Endothelial cell of umbilical vein (primary cell): Measurements from ENCODE around the gene SERPINA7. TPM values are rescaled to one million over a fixed set of nuclear protein-coding genes. Genes with fewer than 3 reads are reported as not detected.

Source experiments
- BruUV-seq: library from RNA; stranded (reverse); fragments of 400-500 nt; replicated peaks from 2 replicates; lab custom pipeline; 2021; lab: Mats Ljungman, UMichigan
- CTCF ChIA-PET: fragments of 300-600, 350-600 bp; sonication (Branson Sonifier 250); formaldehyde crosslinking; loops from one replicate; lab custom pipeline; 2021; ENCODE audit warnings: antibody characterized with exemption, inconsistent platforms; lab: Charles Lee
- POLR2A ChIA-PET: fragments of 300-600, 350-600 bp; sonication (Branson Sonifier 250); formaldehyde crosslinking; loops from one replicate; lab custom pipeline; 2021; ENCODE audit warnings: antibody characterized with exemption, inconsistent platforms; lab: Charles Lee
- DNase-seq: peaks from one replicate; pipeline ENCODE4 v3.0.0-alpha.2; 2011; ENCODE audit warnings: low read depth, low spot score
- FAIRE-seq: peaks from 2 replicates; lab custom pipeline; 2011; peaks lifted over from hg19 to GRCh38; lab: Jason Lieb, UNC
- H2AFZ ChIP-seq: 2 replicates; pipeline ENCODE4 v1.6.0; 2012; ENCODE audit warnings: low read depth, low read length, control low read depth, inconsistent platforms
- H3K27ac ChIP-seq: 2 replicates; pipeline ENCODE4 v1.5.1; 2011; ENCODE audit warnings: low read depth, mild to moderate bottlenecking, control low read depth, low read length, moderate library complexity; ENCODE audit not compliant: insufficient read depth
- H3K27me3 ChIP-seq, 2 experiments: 2 replicates each; pipeline versions ENCODE4 v1.6.0 to v1.6.1; 2011; ENCODE audit warnings: low read length in 2 of 2, mixed read lengths in 1 of 2; ENCODE audit not compliant: control insufficient read depth in 2 of 2, insufficient read depth in 2 of 2
- H3K36me3 ChIP-seq, 2 experiments: 2 replicates in 1 of 2; 3 replicates in 1 of 2; pipeline ENCODE4 v1.5.1; 2011; ENCODE audit warnings: low read length in 2 of 2, mild to moderate bottlenecking in 1 of 2, moderate library complexity in 1 of 2; ENCODE audit not compliant: control insufficient read depth in 2 of 2, insufficient read depth in 2 of 2; ENCODE audit errors: extremely low read depth in 1 of 2
- H3K4me1 ChIP-seq: 3 replicates; pipeline ENCODE4 v1.5.1; 2011; ENCODE audit warnings: mild to moderate bottlenecking, low read length; ENCODE audit not compliant: control insufficient read depth, insufficient read depth; ENCODE audit errors: extremely low read depth
- H3K4me2 ChIP-seq: 2 replicates; pipeline ENCODE4 v1.6.1; 2011; ENCODE audit warnings: low read length, control low read depth, mixed read lengths; ENCODE audit not compliant: insufficient read depth
- H3K4me3 ChIP-seq, 3 experiments: fragments of 200-600 bp in 1 of 3; sonication (generic), shearing (Covaris generic) in 1 of 3; replicated peaks in 1 of 3; 2 replicates each; pipeline ENCODE4 v1.5.1; 2011 to 2016; ENCODE audit warnings: control low read depth in 3 of 3, low read length in 3 of 3, mild to moderate bottlenecking in 2 of 3, inconsistent platforms in 1 of 3, low read depth in 1 of 3, moderate library complexity in 1 of 3; ENCODE audit not compliant: insufficient read depth in 1 of 3
- H3K79me2 ChIP-seq: 2 replicates; pipeline ENCODE4 v1.6.0; 2012; ENCODE audit warnings: low read length, inconsistent platforms; ENCODE audit not compliant: control insufficient read depth, insufficient read depth
- H3K9ac ChIP-seq: replicated peaks from 2 replicates; pipeline ENCODE3; 2011; ENCODE audit warnings: low read length, control low read depth; ENCODE audit not compliant: insufficient read depth; ENCODE audit errors: extremely low read depth
- H3K9me1 ChIP-seq: replicated peaks from 3 replicates; pipeline ENCODE4 v1.6.0; 2011; ENCODE audit warnings: mild to moderate bottlenecking, low read length; ENCODE audit not compliant: control insufficient read depth, insufficient read depth; ENCODE audit errors: extremely low read depth
- H3K9me3 ChIP-seq: replicated peaks from 2 replicates; pipeline ENCODE4 v1.5.1; 2012; ENCODE audit warnings: low read length, inconsistent platforms; ENCODE audit not compliant: control insufficient read depth, insufficient read depth
- H4K20me1 ChIP-seq: replicated peaks from 2 replicates; pipeline ENCODE3; 2011; ENCODE audit warnings: mild to moderate bottlenecking, low read length; ENCODE audit not compliant: control insufficient read depth, insufficient read depth; ENCODE audit errors: extremely low read depth
- EZH2 ChIP-seq: IDR thresholded peaks from 2 replicates; pipeline ENCODE4 v1.6.1; 2012; ENCODE audit warnings: borderline replicate concordance, low read depth, mild to moderate bottlenecking, moderate library complexity, low read length, inconsistent platforms; ENCODE audit not compliant: severe bottlenecking
- FOS ChIP-seq: IDR thresholded peaks from 2 replicates; pipeline ENCODE4 v1.6.1; 2011; ENCODE audit warnings: mild to moderate bottlenecking, low read length, moderate library complexity, borderline replicate concordance; ENCODE audit not compliant: insufficient read depth
- GATA2 ChIP-seq: IDR thresholded peaks from 2 replicates; pipeline ENCODE4 v1.7.0; 2011; ENCODE audit warnings: low read depth, mild to moderate bottlenecking, moderate library complexity, mixed read lengths, low read length; ENCODE audit not compliant: insufficient read length, insufficient read depth
- JUN ChIP-seq: IDR thresholded peaks from 2 replicates; pipeline ENCODE4 v1.6.1; 2011; ENCODE audit warnings: borderline replicate concordance, low read depth; ENCODE audit not compliant: insufficient read length, insufficient read depth
- MYC ChIP-seq: IDR thresholded peaks from one replicate; pipeline ENCODE4 v1.6.1; 2011; ENCODE audit warnings: mild to moderate bottlenecking, low read depth, low read length
- POLR2A ChIP-seq: IDR thresholded peaks from 2 replicates; pipeline ENCODE4 v1.6.1; 2012; ENCODE audit warnings: low read depth, mild to moderate bottlenecking, control low read depth, low read length
- POLR2AphosphoS5 ChIP-seq: IDR thresholded peaks from 2 replicates; pipeline ENCODE4 v1.6.1; 2012; ENCODE audit warnings: low read depth, mild to moderate bottlenecking, control low read depth, low read length, moderate library complexity; ENCODE audit not compliant: insufficient read depth
- dilution Hi-C: fragments of 300-500 bp; cut with MboI; formaldehyde crosslinking; loops from one replicate; pipeline ENCODE4 v1.15.0; 2019; ENCODE audit warnings: low sequenced_read_pairs; ENCODE audit not compliant: extremely low pct_ligation_motif_present
- intact Hi-C: fragments of 100-400 bp; cut with micrococcal nuclease; formaldehyde crosslinking; loops from one replicate; pipeline ENCODE4 v1.10.0; 2022
- polyA plus RNA-seq, 4 experiments: library from polyadenylated mRNA; depleted of rRNA in 3 of 4; stranded (reverse) in 3 of 4; unstranded in 1 of 4; fragments of >200 nt; gene quantifications; 2 replicates each; pipeline versions ENCODE4 v1.2.1 to v1.2.3, GENCODE V29; 2011 to 2012; ENCODE audit warnings: missing spikeins in 1 of 4
- total RNA-seq: library from RNA; stranded (reverse); gene quantifications from 2 replicates; pipeline ENCODE4 v1.2.3, GENCODE V29; 2021
- TF ChIP-seq, protein P1 (sequence below), 2 donors: IDR thresholded peaks; 1 replicate in 1 of 2; 2 replicates in 1 of 2; pipeline ENCODE4 v1.5.1; 2011; ENCODE audit warnings: low read length in 2 of 2, mild to moderate bottlenecking in 2 of 2, moderate library complexity in 2 of 2, control low read depth in 1 of 2, inconsistent platforms in 1 of 2, low read depth in 1 of 2; ENCODE audit not compliant: insufficient read depth in 1 of 2; ENCODE audit errors: extremely low read depth in 1 of 2
- TF ChIP-seq, protein P2 (sequence below): IDR thresholded peaks from 2 replicates; pipeline ENCODE4 v1.6.1; 2011; ENCODE audit not compliant: insufficient read depth, insufficient read length

SERPINA7 gene
- total and polyA plus RNA-seq, 2 donors (not counting 3 experiments of a cell fraction or from before 2014, with no cell fraction given): not detected

DNA sequence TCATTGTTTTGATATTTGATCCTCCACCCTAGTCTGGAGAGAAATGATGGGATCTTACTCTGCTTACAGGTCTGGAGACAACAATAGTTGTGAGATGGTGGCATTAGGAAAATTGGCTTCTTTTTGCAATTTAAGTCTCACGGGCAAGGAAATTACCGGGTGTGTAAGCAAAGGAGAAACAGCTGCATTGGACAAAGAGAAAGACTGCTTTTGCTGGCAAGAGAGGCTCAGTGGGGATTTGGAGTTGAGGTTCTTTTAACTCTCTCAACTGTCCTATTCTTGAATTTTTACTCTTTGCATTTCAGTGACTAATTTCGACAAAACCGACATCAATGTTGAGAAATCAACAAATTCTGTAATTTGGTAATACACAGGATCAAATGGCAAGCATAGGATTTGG lies 2.3 kb upstream of the SERPINA7 start:
- no peak for DNase-seq
- no peak overlapping the region for H3K9ac ChIP-seq
- no peaks in the 10 kb centered on the region for H4K20me1 ChIP-seq
- dilution Hi-C loops (no loop called here), intact Hi-C loops (no loop called here)
- no peaks in the 10 kb centered on the region for H3K9me1 ChIP-seq
- no peak overlapping the region for H3K4me2 ChIP-seq
- BruUV-seq: no TSS peak
- no peak for FAIRE-seq
- ChIA-PET POLR2A (no interaction called here), CTCF (no interaction called here)
- TF ChIP-seq MYC (no peak), POLR2A (no peak), GATA2 (no peak), JUN (no peak), POLR2AphosphoS5 (no peak), FOS (no peak), EZH2 (no peak)
- TF ChIP-seq, protein P1, sequence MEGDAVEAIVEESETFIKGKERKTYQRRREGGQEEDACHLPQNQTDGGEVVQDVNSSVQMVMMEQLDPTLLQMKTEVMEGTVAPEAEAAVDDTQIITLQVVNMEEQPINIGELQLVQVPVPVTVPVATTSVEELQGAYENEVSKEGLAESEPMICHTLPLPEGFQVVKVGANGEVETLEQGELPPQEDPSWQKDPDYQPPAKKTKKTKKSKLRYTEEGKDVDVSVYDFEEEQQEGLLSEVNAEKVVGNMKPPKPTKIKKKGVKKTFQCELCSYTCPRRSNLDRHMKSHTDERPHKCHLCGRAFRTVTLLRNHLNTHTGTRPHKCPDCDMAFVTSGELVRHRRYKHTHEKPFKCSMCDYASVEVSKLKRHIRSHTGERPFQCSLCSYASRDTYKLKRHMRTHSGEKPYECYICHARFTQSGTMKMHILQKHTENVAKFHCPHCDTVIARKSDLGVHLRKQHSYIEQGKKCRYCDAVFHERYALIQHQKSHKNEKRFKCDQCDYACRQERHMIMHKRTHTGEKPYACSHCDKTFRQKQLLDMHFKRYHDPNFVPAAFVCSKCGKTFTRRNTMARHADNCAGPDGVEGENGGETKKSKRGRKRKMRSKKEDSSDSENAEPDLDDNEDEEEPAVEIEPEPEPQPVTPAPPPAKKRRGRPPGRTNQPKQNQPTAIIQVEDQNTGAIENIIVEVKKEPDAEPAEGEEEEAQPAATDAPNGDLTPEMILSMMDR (IDR thresholded peaks at IDR 0.05; ENCODE audit: extremely low read depth in 1 of 2, insufficient read depth in 1 of 2, low read depth in 1 of 2, low read length in 2 of 2): no peak
- TF ChIP-seq, protein P2, sequence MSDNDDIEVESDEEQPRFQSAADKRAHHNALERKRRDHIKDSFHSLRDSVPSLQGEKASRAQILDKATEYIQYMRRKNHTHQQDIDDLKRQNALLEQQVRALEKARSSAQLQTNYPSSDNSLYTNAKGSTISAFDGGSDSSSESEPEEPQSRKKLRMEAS: no peak
- H3K4me1 ChIP-seq: no peaks in the 10 kb centered on the region
- no peaks in the 10 kb centered on the region for H3K36me3 ChIP-seq
- no peaks in the 10 kb centered on the region for H3K79me2 ChIP-seq
- no peak overlapping the region for H3K4me3 ChIP-seq
- H3K27ac ChIP-seq: no peak overlapping the region
- no peak overlapping the region for H2AFZ ChIP-seq
- no peaks in the 10 kb centered on the region for H3K9me3 ChIP-seq
- H3K27me3 ChIP-seq: no peaks in the 10 kb centered on the region
